Gastrocnemius medialis (tissue), 4 donors: Measurements from ENCODE around the gene NUB1.

Source experiments
- CTCF ChIP-seq, 5 experiments: fragments of 450-650 bp in 3 of 5; fragments of 200-600 bp in 2 of 5; sonication (generic) in 2 of 5; IDR thresholded peaks in 4 of 5; conservative IDR thresholded peaks in 1 of 5; 1 replicate in 4 of 5; 2 replicates in 1 of 5; pipeline ENCODE4 v1.5.1; 2016 to 2019; ENCODE audit warnings: antibody characterized with exemption in 5 of 5, mild to moderate bottlenecking in 3 of 5, moderate library complexity in 3 of 5
- POLR2A ChIP-seq, 2 donors: fragments of 450-650 bp; IDR thresholded peaks; one replicate each; pipeline ENCODE4 v1.6.1; 2017; ENCODE audit warnings: antibody characterized with exemption in 2 of 2, mild to moderate bottlenecking in 2 of 2, moderate library complexity in 2 of 2

- no peak for TF ChIP-seq CTCF (IDR thresholded peaks at IDR 0.05 in 4 of 5, conservative IDR thresholded peaks at IDR 0.05 in 1 of 5)
- no peak for TF ChIP-seq POLR2A (IDR thresholded peaks at IDR 0.05)
Observed at GRCh38 chr7:151338809-151339208, 2.8 kb upstream of the NUB1 start.
